HG02759 (cell line): ENCODE results near the gene HCST.
"Not testable (repeated sequence)": the region's sequence is repeated elsewhere in the genome, so short reads cannot be mapped to it uniquely, and the experiment has no call there.

Source experiments
- ATAC-seq: cut with Tn5 transposase; IDR thresholded peaks from one replicate; pipeline ENCODE4 v1.9.1; 2021; ENCODE audit warnings: mild to moderate bottlenecking, moderate library complexity; ENCODE audit not compliant: unreplicated experiment

The HCST gene

GRCh38 chr19:35903550-35904179, 1.3 kb downstream of the HCST start:
- peak; percentile 34 for ATAC-seq

GRCh38 chr19:35904311-35905068, 2.2 kb downstream of the HCST start:
- no peak for ATAC-seq

- ATAC-seq = no peak
These were observed 2.9 kb downstream of the HCST start for GRCh38 chr19:35905178-35905727.

GRCh38 chr19:35907377-35907745, 5.0 kb downstream of the HCST start:
- ATAC-seq = no peak

- no peak for ATAC-seq
These were observed 5.7 kb downstream of the HCST start, which contains the start of gene TYROBP for GRCh38 chr19:35908010-35908441. Gene TYROBP (minus strand): TSS chr19:35908295. CDS start chr19:35908228, 67 bp downstream.

- ATAC-seq = peak; percentile 50
These were observed 6.8 kb downstream of the HCST start for GRCh38 chr19:35908973-35909683.

- no peak for ATAC-seq
These were observed 7.3 kb downstream of the HCST start for GRCh38 chr19:35909684-35910035.

- not testable (repeated sequence) for ATAC-seq
These were observed 8.0 kb downstream of the HCST start for GRCh38 chr19:35910355-35910754.

- ATAC-seq = no peak
These were observed 8.8 kb downstream of the HCST start for GRCh38 chr19:35911173-35911572.

- ATAC-seq = no peak
These were observed 9.5 kb downstream of the HCST start for GRCh38 chr19:35911790-35912189.

GRCh38 chr19:35913589-35913988, 11.3 kb downstream of the HCST start:
- no peak for ATAC-seq

GRCh38 chr19:35915443-35915842, 13.1 kb downstream of the HCST start:
- no peak for ATAC-seq

GRCh38 chr19:35919306-35919705, 17.0 kb downstream of the HCST start:
- ATAC-seq = no peak

GRCh38 chr19:35921012-35921411, 18.7 kb downstream of the HCST start:
- ATAC-seq = no peak

GRCh38 chr19:35925501-35925900, 23.2 kb downstream of the HCST start:
- no peak for ATAC-seq

GRCh38 chr19:35928507-35928906, 26.2 kb downstream of the HCST start:
- no peak for ATAC-seq

- no peak for ATAC-seq
These were observed 27.5 kb downstream of the HCST start for GRCh38 chr19:35929876-35930275.

GRCh38 chr19:35931161-35931873, 29.0 kb downstream of the HCST start:
- ATAC-seq = peak; percentile 95

- no peak for ATAC-seq
These were observed 29.5 kb downstream of the HCST start for GRCh38 chr19:35931874-35932202.

GRCh38 chr19:35932291-35932936, 30.1 kb downstream of the HCST start:
- no peak for ATAC-seq
